ENCODE measurements around the gene TLR6. TPM values are rescaled to one million over a fixed set of nuclear protein-coding genes. Genes with fewer than 3 reads are reported as not detected.

Gene TLR6
- total RNA-seq, 6 donors from 2014 or later = 3.2 to 10.4 (median 5.8) TPM

DNA sequence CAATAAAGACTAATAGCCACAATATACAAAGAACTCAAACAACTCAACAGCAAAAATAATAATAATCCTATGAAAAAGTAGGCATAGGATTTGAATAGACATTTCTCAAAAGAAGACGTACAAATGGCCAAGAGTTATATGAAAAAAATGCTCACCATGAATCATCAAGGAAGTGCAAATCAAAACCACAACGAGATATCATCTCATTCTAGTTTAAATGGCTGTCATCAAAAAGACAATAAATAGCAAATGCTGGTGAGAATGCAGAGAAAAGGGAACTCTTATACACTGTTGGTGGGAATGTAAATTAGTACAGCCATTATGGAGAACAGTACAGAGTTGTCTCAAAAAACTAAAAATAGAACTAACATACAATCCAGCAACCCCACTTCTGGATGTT, 18.8 kb downstream of the TLR6 start:
- H3K27me3 ChIP-seq = no peaks in the 10 kb centered on the region
- no peaks in the 10 kb centered on the region for H3K4me1 ChIP-seq
- H3K27ac ChIP-seq = no peak overlapping the region
- H3K4me3 ChIP-seq = no peak overlapping the region
- no peaks in the 10 kb centered on the region for H3K36me3 ChIP-seq
- ATAC-seq (ENCODE audit: low FRiP score in 2 of 2) (no peak), DNase-seq (no peak)
- WGBS, 2 donors = 47 to 50% methylated on average over 2 of the region's 2 CpGs
- TF ChIP-seq, protein P1, sequence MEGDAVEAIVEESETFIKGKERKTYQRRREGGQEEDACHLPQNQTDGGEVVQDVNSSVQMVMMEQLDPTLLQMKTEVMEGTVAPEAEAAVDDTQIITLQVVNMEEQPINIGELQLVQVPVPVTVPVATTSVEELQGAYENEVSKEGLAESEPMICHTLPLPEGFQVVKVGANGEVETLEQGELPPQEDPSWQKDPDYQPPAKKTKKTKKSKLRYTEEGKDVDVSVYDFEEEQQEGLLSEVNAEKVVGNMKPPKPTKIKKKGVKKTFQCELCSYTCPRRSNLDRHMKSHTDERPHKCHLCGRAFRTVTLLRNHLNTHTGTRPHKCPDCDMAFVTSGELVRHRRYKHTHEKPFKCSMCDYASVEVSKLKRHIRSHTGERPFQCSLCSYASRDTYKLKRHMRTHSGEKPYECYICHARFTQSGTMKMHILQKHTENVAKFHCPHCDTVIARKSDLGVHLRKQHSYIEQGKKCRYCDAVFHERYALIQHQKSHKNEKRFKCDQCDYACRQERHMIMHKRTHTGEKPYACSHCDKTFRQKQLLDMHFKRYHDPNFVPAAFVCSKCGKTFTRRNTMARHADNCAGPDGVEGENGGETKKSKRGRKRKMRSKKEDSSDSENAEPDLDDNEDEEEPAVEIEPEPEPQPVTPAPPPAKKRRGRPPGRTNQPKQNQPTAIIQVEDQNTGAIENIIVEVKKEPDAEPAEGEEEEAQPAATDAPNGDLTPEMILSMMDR (IDR thresholded peaks at IDR 0.05) = no peak
- no peak for TF ChIP-seq POLR2AphosphoS5 (IDR thresholded peaks at IDR 0.05)
- no peak for TF ChIP-seq EP300 (IDR thresholded peaks at IDR 0.05)
- H3K9me3 ChIP-seq = peaks cover 3 to 14% (median 6%) of the 10 kb centered on the region in 4 donors

DNA sequence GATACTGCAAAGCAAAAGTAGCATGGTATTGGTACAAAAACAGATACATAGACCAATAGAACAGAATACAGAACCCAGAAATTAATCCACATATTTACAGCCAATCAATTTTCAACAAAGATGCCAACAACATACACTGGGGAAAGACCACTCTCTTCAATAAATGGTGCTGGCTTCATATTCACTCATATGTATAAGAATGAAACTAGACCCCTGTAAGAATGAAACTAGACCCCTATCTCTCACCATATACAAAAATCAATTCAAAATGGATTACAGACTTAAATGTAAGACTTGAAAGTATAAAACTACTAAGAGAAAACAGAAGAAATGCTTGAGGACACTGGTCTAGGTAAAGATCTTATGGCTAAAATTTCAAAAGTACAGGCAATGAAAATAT, 19.3 kb downstream of the TLR6 start:
- H3K27ac ChIP-seq = no peak overlapping the region
- no peak for TF ChIP-seq POLR2AphosphoS5 (IDR thresholded peaks at IDR 0.05)
- no peak for TF ChIP-seq EP300 (IDR thresholded peaks at IDR 0.05)
- TF ChIP-seq, protein P1 (IDR thresholded peaks at IDR 0.05) = no peak
- no peak for TF ChIP-seq POLR2A (IDR thresholded peaks at IDR 0.05)
- no peak overlapping the region for H3K4me3 ChIP-seq
- no peaks in the 10 kb centered on the region for H3K27me3 ChIP-seq
- H3K36me3 ChIP-seq = no peaks in the 10 kb centered on the region
- DNase-seq = no peak
- H3K9me3 ChIP-seq = peaks cover 3 to 14% (median 6%) of the 10 kb centered on the region in 4 donors
- no peak for ATAC-seq (ENCODE audit: low FRiP score in 2 of 2)
- H3K4me1 ChIP-seq = no peaks in the 10 kb centered on the region

DNA sequence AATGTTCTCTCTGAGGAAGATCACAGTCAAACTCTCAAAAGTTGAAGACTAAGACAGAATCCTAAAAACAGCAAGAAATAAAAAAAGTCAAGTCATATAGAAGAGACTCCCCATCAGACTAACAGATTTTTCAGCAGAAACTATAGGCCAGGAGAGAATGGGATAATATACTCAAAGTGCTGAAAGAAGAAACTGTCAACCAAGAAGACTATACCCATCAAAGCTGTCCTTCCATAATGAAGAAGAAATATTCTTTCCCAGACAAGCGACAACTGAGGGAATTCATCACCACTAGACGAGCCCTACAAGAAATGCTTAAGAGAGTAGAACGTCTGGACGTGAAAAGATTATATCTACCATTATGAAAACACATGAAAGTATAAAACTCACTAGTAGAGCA, 22.0 kb downstream of the TLR6 start:
- Histone ChIP-seq H3K4me1 (no peaks in the 10 kb centered on the region), H3K36me3 (no peaks in the 10 kb centered on the region), H3K4me3 (no peak overlapping the region), H3K27ac (no peak overlapping the region), H3K9me3 (peaks cover 3 to 14% (median 6%) of the 10 kb centered on the region in 4 donors), H3K27me3 (no peaks in the 10 kb centered on the region)
- no peak for TF ChIP-seq POLR2AphosphoS5 (IDR thresholded peaks at IDR 0.05)
- TF ChIP-seq EP300 (IDR thresholded peaks at IDR 0.05) = no peak
- TF ChIP-seq, protein P1 (IDR thresholded peaks at IDR 0.05) = no peak
- ATAC-seq (ENCODE audit: low FRiP score in 2 of 2) (no peak), DNase-seq (no peak)
- WGBS, 2 donors = 91 to 96% methylated on average over 4 of the region's 4 CpGs

DNA sequence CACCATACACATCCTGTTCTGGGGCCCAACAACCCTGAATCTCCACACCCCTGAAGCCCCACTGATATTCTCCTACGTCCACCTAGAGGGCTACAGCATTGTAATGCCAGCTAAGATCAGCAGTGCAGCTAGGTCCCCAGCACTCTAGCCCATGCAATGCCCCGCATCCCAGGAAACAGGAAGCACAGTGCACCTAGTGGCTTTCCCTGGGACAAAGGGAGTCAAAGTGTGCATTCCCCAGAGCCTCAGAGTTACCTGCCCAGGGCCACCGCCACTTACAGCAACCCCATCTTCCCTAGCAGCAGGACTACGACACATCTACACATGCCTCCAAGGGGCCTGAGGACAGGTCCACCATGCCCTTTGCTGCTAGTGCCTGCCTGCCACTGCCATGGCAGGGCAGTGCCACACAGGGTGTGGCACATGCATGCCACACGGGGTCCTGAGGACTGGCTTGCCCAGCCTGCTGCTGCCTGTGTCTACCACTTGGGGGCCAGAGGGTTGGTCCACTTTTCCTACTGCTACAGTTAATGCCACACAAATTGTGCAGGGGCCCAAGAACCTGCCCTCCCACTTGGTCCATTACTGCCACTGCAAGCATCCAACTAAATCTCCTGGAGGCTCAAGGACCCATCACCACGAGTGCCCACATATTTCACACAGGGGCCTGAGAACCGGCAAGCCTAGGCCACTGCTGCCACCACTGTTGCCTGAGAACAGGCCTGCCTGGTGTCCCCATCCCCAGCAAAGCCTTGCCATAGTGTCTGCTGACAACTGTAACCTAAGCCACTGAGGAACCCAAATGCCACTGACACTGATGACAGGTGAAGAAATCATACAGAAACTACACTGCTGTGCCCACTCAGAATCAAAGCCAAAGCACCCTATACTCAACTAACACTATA, 23.7 kb downstream of the TLR6 start:
- ATAC-seq (ENCODE audit: low FRiP score in 2 of 2) (peak in 1 of 2 donors; percentile 46), DNase-seq (peak in 1 of 2 donors; percentile 20)
- 96 to 100% methylated on average over 2 to 7 of the region's 7 CpGs for WGBS, 2 donors
- Histone ChIP-seq H3K36me3 (no peaks in the 10 kb centered on the region), H3K27me3 (no peaks in the 10 kb centered on the region), H3K4me1 (no peaks in the 10 kb centered on the region), H3K9me3 (peaks cover 3 to 14% (median 6%) of the 10 kb centered on the region in 4 donors), H3K4me3 (no peak overlapping the region), H3K27ac (no peak overlapping the region)
- TF ChIP-seq EP300 (IDR thresholded peaks at IDR 0.05) (no peak), POLR2AphosphoS5 (IDR thresholded peaks at IDR 0.05) (no peak), POLR2A (IDR thresholded peaks at IDR 0.05) (no peak)
- TF ChIP-seq, protein P1 (IDR thresholded peaks at IDR 0.05) = no peak

DNA sequence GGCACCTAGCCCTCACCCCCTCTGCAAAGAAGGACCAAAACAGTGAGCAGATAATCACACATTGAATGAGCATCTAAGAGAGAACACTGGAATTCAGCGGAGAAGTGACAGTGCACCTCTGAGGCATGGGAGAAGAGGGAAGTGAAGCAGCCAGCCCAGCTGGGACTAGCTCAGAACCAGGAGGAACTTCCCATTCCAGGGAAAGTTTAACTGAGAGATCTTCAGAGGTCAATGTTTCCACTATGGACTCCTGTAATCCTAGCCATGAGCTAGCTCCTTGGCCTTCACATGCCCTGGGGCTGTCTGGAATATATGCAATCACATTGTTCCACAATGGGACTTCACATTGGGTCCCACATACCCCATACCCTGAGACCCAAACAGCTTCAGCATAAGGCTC, 24.4 kb downstream of the TLR6 start:
- TF ChIP-seq POLR2AphosphoS5 (IDR thresholded peaks at IDR 0.05) (no peak), POLR2A (IDR thresholded peaks at IDR 0.05) (no peak), EP300 (IDR thresholded peaks at IDR 0.05) (no peak)
- TF ChIP-seq, protein P1 (IDR thresholded peaks at IDR 0.05) = no peak
- ATAC-seq (ENCODE audit: low FRiP score in 2 of 2) (peak in 1 of 2 donors; percentile 11), DNase-seq (no peak)
- Histone ChIP-seq H3K4me3 (no peak overlapping the region), H3K27me3 (no peaks in the 10 kb centered on the region), H3K36me3 (no peaks in the 10 kb centered on the region), H3K27ac (no peak overlapping the region), H3K4me1 (no peaks in the 10 kb centered on the region), H3K9me3 (peaks cover 3 to 14% (median 6%) of the 10 kb centered on the region in 4 donors)
- 74 to 82% methylated on average over 1 of the region's 1 CpG for WGBS, 2 donors
